LHCN-M2 (cell line): ENCODE results near the gene IL1RL2. TPM values are rescaled to one million over a fixed set of nuclear protein-coding genes. Genes with fewer than 3 reads are reported as not detected.
A peak's percentile ranks its signal among the peaks of the same experiment; 100 is the strongest.

Experiments
- DNase-seq: peaks from one replicate; pipeline ENCODE4 v3.0.0-alpha.2; 2012; ENCODE audit warnings: low read depth
- total RNA-seq: library from RNA; depleted of rRNA; stranded (reverse); fragments of >200 nt; gene quantifications from 2 replicates; pipeline ENCODE4 v1.2.3, GENCODE V29; 2014

Gene IL1RL2
- total RNA-seq, 1 experiment from 2014 or later: 0.57 TPM

GRCh38 chr2:102238039-102238756, 51.4 kb downstream of the IL1RL2 start:
- DNase-seq: peak; percentile 37

- DNase-seq: no peak
Observed at GRCh38 chr2:102238778-102239177, 52.0 kb downstream of the IL1RL2 start.

GRCh38 chr2:102239344-102239743, 52.5 kb downstream of the IL1RL2 start:
- no peak for DNase-seq

DNA sequence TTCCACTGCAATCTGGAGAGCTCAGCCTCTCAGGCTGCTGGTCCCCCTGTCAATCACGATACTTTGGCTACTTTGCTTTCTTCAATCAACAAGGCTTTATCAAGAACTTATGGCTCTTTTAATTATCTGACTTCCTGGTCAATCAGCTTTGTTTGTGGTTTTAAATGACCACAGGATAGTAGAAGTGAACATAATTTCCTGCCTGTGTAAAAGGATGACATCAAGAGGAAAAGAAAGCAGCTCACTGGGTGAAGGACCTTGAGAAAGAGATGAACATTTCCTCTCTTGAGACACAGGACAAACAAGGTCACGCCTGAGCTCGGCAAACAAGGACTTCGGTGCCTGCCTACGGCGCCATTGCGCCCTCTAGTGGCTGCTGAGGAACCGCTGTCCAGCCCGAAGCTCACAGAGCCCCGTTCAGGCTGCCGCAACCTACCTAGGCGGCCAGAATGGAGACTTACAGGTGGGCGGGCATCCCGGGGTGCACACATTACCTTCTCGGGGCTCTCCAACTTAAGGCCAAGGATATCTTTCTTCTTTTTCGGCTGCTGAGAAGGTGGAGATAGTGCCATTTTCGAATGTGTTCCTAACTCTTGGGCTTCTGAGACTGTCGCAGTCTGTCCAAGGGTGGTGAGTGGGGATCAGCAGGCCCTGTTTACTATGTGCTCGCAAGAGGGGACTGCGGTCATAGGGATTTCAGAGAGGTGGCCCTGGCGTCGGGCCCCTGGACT, 54.0 kb downstream of the IL1RL2 start:
- peak; percentile 90 for DNase-seq

DNA sequence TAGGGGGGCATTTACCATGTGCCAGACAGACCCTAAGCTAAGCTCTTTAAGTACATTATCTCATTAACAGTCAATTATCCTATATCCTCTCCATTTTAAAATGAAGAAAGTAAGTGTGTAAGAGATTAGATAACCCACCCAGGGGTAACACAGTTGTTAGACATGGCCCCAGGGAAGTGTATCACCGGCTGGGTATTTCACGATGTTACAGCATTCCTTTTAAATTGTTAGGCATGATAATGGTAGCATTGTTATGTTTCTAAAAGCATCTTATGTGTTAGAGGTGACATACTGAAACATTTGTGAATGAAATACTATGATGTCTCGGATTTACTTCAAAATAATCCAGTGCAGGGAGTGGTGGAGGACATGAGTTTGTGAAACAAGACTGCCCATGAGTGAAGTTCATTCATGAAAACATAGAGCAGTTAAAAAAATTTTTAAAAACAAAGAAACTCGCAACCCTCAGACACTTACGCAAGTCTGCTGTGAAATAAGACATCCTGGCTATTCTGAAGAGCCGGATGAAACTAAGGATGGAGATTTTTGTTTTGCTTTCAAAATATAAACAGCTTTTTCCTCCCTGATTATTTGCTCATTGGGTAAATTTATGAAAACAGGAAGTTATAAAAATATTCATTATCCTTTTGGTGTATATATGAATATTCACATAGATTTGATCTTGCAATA, 54.9 kb downstream of the IL1RL2 start:
- no peak for DNase-seq

DNA sequence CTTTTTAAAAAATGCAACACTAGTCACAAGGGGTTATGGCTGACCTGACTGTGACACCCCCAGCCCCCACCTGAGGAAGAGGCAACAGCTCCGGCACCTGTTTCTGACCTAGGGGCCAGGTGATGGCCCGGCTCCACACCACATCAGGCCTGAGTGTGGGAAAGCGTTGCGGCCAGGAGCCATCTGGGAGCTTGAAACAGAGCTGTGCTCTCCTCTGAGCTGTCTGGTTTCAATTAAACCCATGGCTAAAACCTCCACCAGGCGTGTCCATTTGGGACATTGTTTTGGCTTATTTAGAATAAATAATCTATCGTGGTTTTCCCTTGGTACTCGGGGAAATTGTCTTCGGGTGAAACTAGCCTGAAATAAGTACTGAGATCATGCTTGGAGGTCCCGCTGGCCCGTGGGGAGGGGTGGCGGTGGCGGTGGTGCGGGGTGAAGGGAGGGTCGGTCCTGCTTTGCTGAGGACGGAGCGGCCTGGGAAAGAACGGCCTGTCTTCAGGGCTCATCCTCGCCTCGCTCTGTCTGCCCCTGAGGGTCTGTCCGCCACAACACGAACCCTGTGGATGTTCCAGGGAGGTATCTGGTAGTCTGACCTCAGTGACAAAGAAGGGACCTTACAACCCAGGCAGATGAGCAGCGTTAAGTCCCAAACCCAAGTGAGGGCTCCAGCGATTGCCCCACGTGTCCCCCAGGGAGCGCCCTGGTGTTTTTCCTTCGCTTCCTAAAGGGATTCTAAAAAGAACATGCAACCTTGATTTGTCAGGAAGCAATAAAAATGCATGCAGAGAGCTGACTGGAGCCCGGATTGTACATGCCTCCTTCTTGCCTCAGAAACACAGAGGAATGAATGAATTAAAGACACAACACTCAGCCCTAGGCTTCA, 58.7 kb downstream of the IL1RL2 start:
- DNase-seq: no peak

GRCh38 chr2:102250278-102250821, 63.5 kb downstream of the IL1RL2 start:
- no peak for DNase-seq

GRCh38 chr2:102251042-102251848, 64.4 kb downstream of the IL1RL2 start:
- no peak for DNase-seq

- no peak for DNase-seq
Observed at GRCh38 chr2:102251849-102252203, 65.0 kb downstream of the IL1RL2 start.

DNA sequence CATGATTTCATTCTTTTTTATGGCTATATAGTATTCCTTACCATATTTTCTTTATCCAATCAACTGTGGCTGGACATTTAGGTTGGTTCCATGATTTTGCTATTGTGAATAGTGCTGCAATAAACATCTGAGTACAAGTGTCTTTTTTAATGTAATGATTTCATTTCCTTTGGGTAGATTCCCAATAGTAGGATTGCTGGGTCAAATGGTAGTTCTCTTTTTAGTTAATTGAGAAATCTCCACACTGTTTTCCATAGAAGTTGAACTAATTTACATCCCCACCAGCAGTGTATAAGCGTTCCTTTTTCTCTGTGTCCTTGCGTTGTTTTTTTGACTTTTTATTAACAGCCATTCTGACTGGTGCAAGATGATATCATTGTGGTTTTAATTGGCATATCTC, 65.4 kb downstream of the IL1RL2 start:
- no peak for DNase-seq

GRCh38 chr2:102253140-102253752, 66.4 kb downstream of the IL1RL2 start:
- no peak for DNase-seq

- no peak for DNase-seq
Observed at GRCh38 chr2:102253753-102254150, 66.9 kb downstream of the IL1RL2 start.

- no peak for DNase-seq
Observed at GRCh38 chr2:102256276-102256675, 69.5 kb downstream of the IL1RL2 start.

DNA sequence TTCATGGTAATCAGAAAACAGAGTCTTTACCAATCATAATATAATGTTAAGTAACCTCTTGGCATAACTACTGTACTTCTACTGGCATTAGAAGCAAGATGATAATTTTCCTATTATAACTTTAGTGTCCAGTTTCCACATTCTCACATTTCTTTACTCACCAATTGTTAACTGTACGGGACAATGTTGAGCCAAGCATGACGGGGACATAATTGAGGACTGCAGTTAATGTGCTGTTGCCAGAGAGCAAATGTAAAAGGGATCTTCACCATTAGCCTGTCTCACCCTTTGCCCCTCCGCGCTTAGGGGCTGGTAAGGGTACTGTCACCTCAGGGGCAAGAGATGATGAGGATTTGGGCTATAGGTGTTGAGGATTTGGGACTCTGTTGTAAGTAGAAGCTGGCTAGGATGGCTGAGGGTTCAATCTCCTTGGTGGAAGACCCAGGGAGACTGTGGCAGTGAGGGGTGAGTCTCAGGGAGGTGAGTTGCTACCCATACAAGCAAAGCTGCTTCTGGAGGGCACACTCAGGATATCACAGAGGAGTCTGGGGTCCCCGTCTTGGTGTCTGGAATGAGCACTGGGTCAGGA, 70.1 kb downstream of the IL1RL2 start:
- no peak for DNase-seq

- DNase-seq: peak; percentile 80
Observed at GRCh38 chr2:102258025-102258385, 71.2 kb downstream of the IL1RL2 start.

DNA sequence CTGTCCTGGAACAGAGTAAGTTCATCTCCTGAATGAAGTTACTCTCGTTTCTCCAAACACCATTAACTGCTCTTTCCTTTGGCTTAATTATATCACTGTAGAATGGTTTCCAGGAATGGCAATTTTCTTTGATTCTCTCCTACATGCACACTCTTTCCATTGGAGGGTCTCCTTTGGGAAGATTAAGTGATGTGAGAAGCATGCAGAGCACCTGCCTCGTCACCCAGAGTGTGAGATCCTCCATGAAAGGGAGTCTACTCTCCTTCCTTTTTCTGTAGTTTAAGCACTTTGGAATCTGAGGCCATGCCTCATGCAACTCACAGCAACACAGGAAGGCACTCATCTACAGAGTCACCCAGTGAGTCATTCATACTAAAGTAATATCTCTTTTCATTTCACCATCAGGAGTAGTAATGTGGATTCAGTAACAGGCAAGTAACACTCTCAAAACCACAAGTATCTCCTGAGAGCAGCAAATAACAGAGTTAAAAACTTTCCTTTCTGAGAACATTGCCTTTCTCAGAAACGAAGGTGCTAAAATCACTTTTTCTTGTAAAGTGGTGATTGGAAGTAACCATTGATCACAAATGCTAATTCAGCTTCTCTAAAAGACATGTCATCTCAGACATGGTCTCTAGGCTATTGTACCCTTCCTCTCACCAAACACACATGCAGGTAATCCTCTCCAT, 71.7 kb downstream of the IL1RL2 start:
- DNase-seq: peak; percentile 95

DNA sequence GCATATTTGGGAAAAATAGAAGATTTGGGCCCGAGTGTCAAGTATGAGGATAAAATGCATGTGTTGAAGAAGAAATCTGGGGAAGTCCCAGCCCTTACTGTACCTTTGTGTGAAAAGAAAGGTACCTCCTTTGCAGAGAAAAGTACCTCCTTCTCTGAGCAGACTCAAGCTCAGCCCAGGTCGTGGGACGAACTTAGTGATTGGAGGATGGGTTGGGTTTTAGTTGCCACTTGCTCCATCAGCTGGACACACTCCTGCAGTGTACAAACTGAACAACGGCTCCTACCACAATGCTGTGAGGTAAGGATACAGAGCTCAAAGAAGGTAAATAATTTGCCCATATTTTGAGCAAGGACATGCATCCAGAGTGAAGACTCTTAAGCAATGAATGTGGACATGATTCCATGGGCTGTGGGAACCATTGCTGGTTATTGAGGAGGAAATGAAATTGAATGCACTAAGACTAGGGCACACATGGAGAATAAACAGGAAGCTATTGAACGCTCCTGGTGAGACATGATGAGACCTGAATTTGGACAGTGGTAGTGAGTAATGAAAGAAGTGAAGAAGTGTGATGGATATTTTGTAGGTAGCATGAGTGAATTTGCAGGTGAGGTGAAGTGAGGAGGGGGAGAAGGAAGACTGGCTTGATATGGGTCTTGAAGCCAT, 74.8 kb downstream of the IL1RL2 start:
- DNase-seq: no peak
